Erythroblast (primary cell): ENCODE data around the gene MYLK2.
"Not testable (repeated sequence)": the region's sequence is repeated elsewhere in the genome, so short reads cannot be mapped to it uniquely, and the experiment has no call there.

ENCODE experiments used
- DNase-seq, 2 experiments: peaks; one replicate each; lab custom pipeline; 2025; lab: John Stamatoyannopoulos, UW
- GATA1 ChIP-seq: IDR thresholded peaks from 2 replicates; pipeline ENCODE4 v1.6.1; 2011; ENCODE audit warnings: low read depth, mild to moderate bottlenecking, control low read depth, low read length, moderate library complexity
- POLR2A ChIP-seq: IDR thresholded peaks from 2 replicates; pipeline ENCODE4 v1.6.1; 2011; ENCODE audit warnings: mild to moderate bottlenecking, low read length

The MYLK2 gene

DNA sequence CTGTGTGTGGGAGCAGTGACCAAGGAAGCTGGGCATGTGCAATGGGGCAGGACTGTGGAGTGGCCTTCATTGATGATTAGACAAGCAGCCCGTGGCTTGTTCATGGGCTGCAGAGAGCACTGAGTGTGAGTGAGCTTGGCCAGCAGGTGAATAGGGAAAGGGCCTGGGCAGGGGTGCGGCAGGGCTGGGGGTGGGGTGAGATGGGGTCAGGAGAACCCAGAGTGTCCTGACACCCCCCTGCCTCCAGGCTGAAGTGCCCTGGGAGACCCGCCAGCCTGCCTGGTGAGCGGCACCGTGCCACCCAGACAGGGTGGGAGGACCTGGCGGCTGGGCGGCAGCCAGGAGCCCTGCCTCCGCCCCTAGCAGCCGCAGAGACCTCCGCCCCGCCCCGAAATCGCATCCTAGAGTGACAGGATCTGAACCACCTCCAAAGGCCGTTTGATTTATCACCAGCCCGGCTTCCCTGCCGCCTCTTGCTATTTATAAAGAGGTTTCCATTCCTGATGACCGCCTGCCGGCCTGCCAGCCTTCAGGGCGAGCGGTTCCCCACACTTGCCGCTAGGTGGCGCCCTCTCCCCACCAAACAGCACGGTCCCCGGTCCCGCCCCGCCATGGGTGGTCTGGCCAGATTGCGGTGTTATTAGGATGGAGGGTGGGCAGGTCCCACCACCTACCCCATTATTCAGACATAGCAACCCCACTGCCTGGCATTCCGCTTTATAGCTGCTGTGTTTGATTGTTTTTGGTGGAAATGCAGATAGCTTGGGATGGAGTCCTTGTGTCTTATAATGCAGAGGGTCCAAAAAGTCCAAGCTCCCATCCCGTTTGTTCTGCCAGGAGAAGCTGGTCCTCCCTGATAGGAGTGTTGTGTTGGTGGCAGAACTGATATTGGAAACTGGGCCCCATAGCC lies 3.5 kb downstream of the MYLK2 start:
- TF ChIP-seq GATA1 (no peak), POLR2A (no peak)
- DNase-seq: peak; percentile 68 to 85

DNA sequence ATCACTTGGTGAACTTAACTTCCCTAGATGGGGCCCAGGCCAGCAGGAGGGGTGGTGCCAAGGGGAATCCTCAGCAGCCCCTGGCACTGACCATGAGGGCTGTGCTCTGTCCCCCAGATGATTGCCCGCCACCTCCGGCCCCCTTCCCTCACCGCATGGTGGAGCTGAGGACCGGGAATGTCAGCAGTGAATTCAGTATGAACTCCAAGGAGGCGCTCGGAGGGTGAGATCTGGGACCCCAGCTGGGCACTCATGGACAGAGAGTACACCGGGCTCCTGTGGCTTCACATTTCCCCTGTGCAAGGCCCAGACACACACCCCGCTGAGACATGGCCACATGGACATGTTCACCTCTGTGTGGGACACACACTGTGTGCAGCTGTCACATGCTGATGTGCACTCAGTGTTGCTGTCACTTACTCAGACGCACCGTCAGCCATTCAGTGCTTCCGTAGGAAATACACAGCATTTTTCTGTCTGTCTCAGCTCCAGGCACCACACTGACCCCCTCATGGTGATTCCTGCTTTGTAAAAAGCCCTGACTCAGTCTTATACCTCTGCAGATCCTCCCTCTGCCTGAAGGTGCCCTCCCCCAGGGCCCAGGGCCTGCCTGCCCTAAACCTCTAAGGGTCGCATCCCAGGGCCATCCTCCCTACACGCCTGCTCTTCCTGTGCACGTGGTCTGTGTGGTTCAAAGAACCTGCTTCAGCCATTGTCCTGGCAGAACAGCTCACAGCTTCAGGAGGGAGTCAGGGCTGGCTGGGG lies 4.4 kb downstream of the MYLK2 start:
- TF ChIP-seq GATA1 (no peak), POLR2A (no peak)
- no peak for DNase-seq

DNA sequence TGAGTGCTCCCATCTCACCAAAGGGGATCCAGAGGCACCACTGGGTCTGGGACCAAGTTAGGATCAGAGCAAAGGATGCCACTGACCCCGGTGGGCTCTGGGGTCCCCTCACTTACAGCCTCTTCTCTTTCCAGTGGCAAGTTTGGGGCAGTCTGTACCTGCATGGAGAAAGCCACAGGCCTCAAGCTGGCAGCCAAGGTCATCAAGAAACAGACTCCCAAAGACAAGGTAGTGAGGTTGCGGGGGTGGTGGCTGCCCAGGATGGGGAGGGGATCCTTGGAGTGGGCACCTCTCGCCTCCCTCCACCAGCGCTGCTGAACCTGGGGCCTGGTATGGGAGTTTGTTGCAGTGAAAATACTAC lies 4.9 kb downstream of the MYLK2 start:
- TF ChIP-seq GATA1: no peak
- no peak for TF ChIP-seq POLR2A
- DNase-seq: no peak

DNA sequence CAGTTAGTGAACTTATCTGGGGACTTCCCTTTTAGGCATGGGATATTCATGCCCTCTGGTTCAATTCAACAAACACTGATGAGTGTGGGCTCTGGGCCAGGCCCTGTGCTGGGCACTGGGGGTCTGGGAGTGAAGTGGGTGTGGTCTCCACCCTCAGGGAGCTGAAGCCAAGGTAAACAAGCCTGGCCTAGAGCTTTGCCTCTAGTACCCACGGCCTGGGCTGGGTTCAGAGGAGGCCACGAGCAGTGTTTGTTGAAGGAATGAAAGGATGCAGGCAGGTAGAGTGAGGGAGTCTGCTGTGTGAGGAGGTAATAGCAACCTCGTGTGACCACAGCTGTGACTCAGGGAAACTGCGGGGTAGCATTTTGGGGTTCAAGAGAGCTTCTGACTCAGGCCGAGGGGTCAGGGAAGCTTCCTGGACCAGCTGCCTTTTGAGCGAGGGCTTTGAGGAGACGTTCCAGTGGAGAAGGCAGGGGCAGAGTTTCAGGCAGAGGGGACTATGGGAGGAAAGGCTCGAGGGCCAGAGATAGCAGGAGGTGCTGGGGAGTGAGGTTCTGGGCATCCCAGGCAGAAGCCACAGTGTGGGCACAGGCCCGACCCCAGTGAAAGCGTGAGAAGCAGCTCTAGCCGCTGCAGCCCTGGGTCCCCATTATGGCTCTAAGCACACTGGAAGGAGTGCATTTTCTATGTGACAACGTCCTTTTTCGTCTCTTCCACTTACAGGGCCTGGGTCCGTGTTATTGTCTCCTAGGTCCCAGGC lies 5.6 kb downstream of the MYLK2 start:
- no peak for DNase-seq
- TF ChIP-seq GATA1 (no peak), POLR2A (no peak)

DNA sequence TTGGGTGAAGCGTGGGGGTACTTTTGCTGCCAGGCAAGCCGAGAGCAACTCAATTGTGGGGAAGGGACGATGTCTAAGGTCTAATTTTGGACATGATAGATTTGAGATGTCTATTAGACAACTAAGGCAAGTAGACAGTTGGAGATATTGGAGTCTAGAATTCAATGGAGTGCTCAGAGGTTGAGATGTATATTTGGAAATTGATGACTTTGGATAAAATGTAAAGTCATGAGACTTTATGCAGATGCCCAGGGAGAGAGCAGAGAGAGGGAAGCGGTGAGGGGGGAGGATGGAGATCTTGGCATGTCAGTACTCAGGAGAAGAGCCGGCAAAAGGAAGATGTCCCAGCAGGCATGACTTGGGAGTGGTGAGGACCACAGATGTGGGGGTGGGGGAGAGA lies 6.9 kb downstream of the MYLK2 start:
- DNase-seq: no peak
- TF ChIP-seq POLR2A (no peak), GATA1 (no peak)

DNA sequence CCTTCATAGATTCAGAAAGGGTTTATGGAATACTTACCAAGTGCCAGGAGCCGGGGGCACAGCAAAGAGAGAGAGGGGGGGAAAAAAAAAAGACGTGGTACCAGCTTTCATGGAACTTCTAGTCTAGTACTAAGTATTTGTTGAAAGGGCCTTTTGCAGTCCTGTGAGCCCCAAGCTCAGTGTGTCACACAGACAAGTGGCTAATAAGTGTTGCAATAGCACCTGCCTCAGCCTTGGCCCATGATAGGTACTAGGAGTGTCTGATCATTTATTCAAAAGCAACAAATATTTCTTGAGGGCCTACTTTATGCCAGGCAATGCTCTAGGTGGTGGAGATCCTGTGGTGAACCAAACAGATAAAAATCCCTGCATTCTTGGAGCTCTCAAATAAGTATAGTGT lies 7.9 kb downstream of the MYLK2 start:
- no peak for TF ChIP-seq POLR2A
- TF ChIP-seq GATA1: no peak

DNA sequence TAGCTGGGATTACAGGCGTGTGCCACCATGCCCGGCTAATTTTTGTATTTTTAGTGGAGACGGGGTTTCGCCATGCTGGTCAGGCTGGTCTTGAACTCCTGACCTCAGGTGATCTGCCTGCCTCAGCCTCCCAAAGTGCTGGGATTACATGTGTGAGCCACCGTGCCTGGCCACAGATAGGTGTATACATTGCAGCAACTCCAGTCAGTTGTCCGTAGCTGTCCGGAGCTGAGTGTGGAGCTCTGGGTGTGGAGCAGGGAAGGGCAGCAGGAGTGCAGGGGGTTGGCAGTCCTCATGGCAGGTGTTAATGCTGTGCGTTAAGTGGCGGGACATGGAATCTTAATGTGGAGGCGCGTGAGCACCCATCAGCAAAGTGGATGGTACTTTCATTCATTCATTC lies 8.9 kb downstream of the MYLK2 start:
- DNase-seq: not testable (repeated sequence)

More for the DNA sequence above, 7.9 kb downstream of the MYLK2 start:
- DNase-seq: no peak

DNA sequence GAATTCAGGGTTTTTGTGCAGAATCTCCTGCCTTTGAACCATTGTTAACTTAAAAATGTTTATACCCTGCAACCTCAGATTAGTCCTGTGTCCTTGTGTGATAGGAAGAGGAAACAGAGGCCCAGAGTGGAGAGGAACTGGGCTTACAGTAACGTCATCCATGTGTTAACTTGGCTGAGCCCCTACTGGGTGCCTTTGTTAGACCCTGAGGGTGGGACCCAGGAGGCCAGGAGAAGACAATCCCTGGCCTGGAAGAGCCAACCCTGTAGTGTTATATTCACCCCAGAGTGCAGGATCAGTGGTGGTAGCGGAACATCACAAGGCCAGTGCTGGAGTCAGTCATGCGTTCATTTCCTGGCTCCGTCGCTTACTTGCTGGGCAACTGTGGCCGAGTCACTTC lies 10.6 kb downstream of the MYLK2 start:
- DNase-seq: no peak
- TF ChIP-seq POLR2A (no peak), GATA1 (no peak)

DNA sequence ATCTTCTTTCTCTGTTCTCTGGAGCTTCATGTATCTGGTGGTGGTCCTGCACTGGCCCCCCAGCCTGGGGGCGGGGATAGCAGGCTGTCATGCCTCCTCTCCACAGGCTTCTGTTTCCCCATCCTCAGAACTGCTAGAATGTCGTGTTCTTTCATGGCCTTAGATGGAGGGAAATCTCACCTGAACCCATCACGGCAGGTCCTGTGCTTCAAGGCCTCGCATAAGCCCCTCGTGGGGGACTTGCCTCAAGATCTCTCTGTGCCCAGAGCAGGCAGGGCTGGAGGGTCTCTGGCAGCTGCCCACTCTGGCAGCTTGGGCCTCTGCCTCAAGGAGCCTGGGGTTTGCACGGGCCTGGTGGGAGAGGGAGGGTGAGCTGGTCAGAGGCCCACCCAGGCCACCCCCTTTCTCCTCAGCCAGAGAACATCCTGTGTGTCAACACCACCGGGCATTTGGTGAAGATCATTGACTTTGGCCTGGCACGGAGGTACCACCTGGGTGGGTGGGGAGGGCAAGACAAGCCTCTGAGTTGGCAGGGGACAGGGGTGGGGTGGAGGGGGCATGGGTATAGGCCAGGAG lies 11.3 kb downstream of the MYLK2 start:
- TF ChIP-seq POLR2A (no peak), GATA1 (no peak)

DNA sequence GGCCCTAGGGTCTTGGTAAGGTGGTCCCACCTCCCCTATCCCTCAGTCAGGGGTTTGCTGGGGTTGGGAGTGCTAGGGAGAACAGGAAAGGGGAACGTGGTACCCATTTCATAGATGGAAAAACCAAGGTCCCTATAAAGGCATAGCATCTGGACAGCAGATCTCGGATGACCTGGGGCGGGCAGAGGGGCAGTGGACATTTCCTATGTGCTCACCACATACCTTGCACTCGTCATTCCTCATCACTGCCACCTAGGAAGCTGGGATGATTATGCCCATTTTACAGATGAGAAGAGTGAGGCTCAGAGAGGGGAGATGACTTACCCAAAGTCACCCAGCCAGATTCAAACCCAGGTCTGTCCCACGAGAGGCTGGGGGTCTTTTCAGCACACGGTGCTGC lies 12.1 kb downstream of the MYLK2 start:
- no peak for DNase-seq
- TF ChIP-seq POLR2A (no peak), GATA1 (no peak)

More for the DNA sequence above, 11.3 kb downstream of the MYLK2 start:
- DNase-seq: no peak

DNA sequence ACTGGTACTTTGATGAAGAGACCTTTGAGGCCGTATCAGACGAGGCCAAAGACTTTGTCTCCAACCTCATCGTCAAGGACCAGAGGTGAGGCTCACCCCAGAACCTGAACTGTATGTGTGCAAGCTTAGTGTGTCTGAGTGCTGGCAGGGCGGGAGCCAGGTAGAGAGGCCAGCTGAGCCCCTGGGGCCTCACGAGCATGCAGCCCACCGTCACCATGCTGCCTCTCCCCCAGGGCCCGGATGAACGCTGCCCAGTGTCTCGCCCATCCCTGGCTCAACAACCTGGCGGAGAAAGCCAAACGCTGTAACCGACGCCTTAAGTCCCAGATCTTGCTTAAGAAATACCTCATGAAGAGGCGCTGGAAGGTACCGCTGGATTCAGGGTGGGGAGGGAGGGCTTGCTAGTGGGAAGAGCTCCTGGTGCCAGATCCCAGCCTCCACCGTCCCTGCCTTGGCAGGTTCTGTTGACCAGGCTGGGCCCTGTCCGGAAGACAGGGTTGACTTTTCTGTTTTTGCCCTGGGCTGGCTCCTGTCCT lies 12.7 kb downstream of the MYLK2 start:
- TF ChIP-seq POLR2A: no peak
- no peak for TF ChIP-seq GATA1
- DNase-seq: no peak

DNA sequence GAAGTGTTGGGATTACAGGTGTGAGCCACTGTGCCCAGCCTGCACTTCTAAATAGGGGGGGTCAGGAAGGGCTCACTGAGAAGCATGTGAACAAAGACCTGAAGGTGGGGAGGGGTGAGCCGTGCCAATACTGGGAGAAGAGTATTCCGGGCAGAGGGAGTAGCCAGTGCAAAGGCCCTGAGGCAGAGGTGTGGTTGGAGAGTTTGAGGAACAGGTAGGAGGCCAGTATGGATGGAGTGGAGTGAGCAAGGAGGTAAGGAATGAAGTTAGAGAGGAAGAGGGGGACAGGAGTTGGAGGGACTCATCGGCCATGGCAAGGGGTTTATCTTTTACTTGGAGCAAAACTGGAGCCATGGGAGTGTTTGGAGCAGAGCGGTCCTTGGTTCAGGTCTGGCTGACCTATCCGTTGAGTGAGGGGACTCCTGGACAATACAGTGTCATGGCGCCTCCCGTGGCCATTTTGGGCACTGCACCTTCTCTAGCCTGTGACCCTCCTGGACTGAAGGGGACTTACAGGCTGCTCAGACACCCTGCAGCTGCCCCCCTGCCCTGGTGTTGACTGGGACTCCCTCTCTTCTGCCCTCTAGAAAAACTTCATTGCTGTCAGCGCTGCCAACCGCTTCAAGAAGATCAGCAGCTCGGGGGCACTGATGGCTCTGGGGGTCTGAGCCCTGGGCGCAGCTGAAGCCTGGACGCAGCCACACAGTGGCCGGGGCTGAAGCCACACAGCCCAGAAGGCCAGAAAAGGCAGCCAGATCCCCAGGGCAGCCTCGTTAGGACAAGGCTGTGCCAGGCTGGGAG lies 14.2 kb downstream of the MYLK2 start:
- peak; percentile 55 to 73 for DNase-seq
- no peak for TF ChIP-seq GATA1
- TF ChIP-seq POLR2A: no peak

DNA sequence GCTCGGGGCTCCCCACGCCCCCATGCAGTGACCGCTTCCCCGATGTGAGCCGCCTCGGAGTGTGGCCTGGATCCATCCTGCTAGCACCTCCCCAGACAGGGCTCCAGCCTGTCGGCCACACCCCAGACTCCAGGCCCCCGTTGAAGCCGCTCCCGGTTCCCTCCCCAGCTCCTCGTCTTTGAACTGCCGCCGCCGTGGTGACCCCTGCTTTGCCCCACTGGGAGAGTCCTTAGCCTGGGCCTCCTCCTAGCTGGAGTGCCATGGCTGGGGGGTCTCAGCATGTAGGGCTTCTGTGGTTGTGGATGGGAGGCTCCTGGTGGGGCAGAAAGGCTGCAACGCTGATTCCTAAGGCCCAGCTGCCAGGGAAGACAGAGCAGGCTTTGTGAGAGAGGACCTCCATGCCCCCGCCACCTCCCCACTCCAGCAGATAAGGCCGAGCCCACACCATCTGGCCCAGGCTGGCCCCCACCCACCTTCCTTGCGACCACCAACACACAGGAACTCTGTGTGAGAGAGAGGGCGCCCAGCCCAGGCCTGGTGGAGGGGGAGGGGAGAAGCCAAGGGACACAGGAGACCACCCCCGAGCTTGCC lies 14.9 kb downstream of the MYLK2 start:
- TF ChIP-seq GATA1 (no peak), POLR2A (no peak)
- DNase-seq: no peak
